Breast epithelium (tissue), 3 donors: ENCODE results near the gene SLC9A3.

Experiments used
- POLR2A ChIP-seq: fragments of 450-650 bp; IDR thresholded peaks from one replicate; pipeline ENCODE4 v1.6.1; 2016; ENCODE audit warnings: antibody characterized with exemption, mild to moderate bottlenecking, moderate library complexity
- POLR2AphosphoS5 ChIP-seq, 3 donors: sonication (generic); formaldehyde crosslinking; IDR thresholded peaks; one replicate each; pipeline ENCODE4 v1.6.1; 2017; ENCODE audit warnings: antibody characterized with exemption in 3 of 3
- TF ChIP-seq, protein P1 (sequence below), 3 donors: fragments of 450-650 bp; IDR thresholded peaks; one replicate each; pipeline ENCODE4 v1.5.1; 2016 to 2017; ENCODE audit warnings: antibody characterized with exemption in 3 of 3, mild to moderate bottlenecking in 3 of 3, moderate library complexity in 3 of 3

DNA sequence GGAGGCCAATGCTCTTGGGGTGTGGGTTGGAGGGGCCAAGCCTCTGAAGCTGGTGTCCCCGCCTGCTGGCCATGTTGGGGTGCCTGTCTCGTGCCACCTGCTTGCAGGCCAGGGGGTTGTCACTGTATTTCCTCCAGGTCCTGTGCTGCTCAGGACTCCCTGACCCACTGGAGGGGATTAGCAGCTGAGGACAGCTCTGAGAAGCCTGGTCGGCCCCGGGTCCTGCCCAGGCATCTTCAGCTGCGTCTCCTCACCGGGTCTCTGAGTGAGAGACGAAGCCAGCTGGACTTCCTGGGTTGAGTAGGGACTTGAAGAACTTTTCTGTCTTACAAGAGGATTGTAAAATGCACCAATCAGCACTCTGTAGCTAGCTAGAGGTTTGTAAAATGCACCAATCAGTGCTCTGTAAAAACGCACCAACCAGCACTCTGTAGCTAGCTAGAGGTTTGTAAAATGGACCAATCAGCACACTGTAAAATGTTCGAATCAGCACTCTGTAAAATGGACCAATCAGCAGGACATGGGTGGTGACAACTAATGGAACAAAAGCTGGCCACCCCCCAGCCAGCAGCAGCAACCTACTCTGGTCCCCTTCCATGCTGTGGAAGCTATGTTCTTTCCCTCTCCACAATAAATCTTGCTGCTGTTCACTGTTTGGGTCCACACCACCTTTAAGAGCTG is 20.6 kb upstream of the SLC9A3 start:
- TF ChIP-seq, protein P1, sequence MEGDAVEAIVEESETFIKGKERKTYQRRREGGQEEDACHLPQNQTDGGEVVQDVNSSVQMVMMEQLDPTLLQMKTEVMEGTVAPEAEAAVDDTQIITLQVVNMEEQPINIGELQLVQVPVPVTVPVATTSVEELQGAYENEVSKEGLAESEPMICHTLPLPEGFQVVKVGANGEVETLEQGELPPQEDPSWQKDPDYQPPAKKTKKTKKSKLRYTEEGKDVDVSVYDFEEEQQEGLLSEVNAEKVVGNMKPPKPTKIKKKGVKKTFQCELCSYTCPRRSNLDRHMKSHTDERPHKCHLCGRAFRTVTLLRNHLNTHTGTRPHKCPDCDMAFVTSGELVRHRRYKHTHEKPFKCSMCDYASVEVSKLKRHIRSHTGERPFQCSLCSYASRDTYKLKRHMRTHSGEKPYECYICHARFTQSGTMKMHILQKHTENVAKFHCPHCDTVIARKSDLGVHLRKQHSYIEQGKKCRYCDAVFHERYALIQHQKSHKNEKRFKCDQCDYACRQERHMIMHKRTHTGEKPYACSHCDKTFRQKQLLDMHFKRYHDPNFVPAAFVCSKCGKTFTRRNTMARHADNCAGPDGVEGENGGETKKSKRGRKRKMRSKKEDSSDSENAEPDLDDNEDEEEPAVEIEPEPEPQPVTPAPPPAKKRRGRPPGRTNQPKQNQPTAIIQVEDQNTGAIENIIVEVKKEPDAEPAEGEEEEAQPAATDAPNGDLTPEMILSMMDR (IDR thresholded peaks at IDR 0.05): no peak
- TF ChIP-seq POLR2AphosphoS5 (IDR thresholded peaks at IDR 0.05): no peak
- TF ChIP-seq POLR2A: no peak
